Stimulated activated CD8-positive, alpha-beta memory T cell treated with anti-CD3 and anti-CD28 coated beads, Interleukin-7, amount 100 ng/mL, for 48 hours (primary cell): ENCODE data around the gene ZNF219.

Source experiments
- DNase-seq, 2 donors: peaks; one replicate each; pipeline ENCODE4 v3.0.0-alpha.2; 2020; ENCODE audit warnings: low read depth in 1 of 2; ENCODE audit errors: extremely low read depth in 1 of 2

The ZNF219 gene

GRCh38 chr14:21070083-21070609 lies 28.3 kb downstream of the ZNF219 start, which contains the start of gene ARHGEF40:
TSS of gene ARHGEF40 (plus strand) at chr14:21070304. CDS start at chr14:21070397, 93 bp downstream.
- no peak for DNase-seq

GRCh38 chr14:21069388-21070082 lies 28.9 kb downstream of the ZNF219 start:
- no peak for DNase-seq

GRCh38 chr14:21068521-21069387 lies 29.7 kb downstream of the ZNF219 start:
- DNase-seq = no peak

GRCh38 chr14:21066882-21067502 lies 31.5 kb downstream of the ZNF219 start:
- no peak for DNase-seq

- no peak for DNase-seq
Observed at GRCh38 chr14:21063479-21063878, 35.0 kb downstream of the ZNF219 start.

GRCh38 chr14:21061347-21061668 lies 37.1 kb downstream of the ZNF219 start:
- DNase-seq = no peak

- DNase-seq = no peak
Observed at GRCh38 chr14:21060614-21061346, 37.7 kb downstream of the ZNF219 start.

GRCh38 chr14:21059842-21060613 lies 38.4 kb downstream of the ZNF219 start:
- no peak for DNase-seq

- DNase-seq = no peak
Observed at GRCh38 chr14:21058903-21059302, 39.6 kb downstream of the ZNF219 start.

- no peak for DNase-seq
Observed at GRCh38 chr14:21057803-21058675, 40.4 kb downstream of the ZNF219 start, which contains the start of gene RNASE8. TSS of gene RNASE8 (plus strand) at chr14:21057822. CDS start at chr14:21057893, 71 bp downstream.

GRCh38 chr14:21056520-21057163 lies 41.8 kb downstream of the ZNF219 start:
- DNase-seq = no peak

- DNase-seq = no peak
Observed at GRCh38 chr14:21055432-21056117, 42.9 kb downstream of the ZNF219 start.

GRCh38 chr14:21054768-21055145 lies 43.7 kb downstream of the ZNF219 start:
- DNase-seq = no peak

- DNase-seq = no peak
Observed at GRCh38 chr14:21054123-21054767, 44.2 kb downstream of the ZNF219 start.

GRCh38 chr14:21053184-21054122 lies 45.0 kb downstream of the ZNF219 start:
- no peak for DNase-seq

GRCh38 chr14:21050597-21050996 lies 47.9 kb downstream of the ZNF219 start:
- no peak for DNase-seq
